ENCODE measurements around the gene SUPT3H.

DNA sequence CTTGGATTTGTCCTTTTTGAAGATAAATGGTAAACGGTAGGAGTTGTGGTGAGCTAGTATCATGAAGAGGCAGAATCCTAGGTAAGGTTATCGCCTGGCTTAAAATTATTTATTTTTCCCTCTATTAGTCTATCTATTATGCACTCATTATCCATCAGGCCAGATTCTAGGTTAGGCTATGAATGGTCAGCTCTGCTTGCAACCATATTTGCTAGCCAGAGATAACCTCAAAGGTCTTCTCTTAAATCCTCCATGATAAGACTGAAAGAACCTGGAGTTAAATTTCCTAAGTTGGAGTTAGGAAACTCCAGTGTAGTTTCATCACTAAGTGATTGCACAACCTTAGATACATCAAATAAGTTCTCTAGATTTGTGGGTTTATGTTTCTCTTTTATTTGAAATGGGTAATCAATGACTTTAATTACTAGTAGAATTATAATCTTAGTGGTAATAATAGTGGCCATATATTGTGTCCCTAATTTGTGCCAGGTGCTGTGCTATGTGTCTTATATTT, 351.7 kb downstream of the SUPT3H start:
- TF ChIP-seq, protein P1, sequence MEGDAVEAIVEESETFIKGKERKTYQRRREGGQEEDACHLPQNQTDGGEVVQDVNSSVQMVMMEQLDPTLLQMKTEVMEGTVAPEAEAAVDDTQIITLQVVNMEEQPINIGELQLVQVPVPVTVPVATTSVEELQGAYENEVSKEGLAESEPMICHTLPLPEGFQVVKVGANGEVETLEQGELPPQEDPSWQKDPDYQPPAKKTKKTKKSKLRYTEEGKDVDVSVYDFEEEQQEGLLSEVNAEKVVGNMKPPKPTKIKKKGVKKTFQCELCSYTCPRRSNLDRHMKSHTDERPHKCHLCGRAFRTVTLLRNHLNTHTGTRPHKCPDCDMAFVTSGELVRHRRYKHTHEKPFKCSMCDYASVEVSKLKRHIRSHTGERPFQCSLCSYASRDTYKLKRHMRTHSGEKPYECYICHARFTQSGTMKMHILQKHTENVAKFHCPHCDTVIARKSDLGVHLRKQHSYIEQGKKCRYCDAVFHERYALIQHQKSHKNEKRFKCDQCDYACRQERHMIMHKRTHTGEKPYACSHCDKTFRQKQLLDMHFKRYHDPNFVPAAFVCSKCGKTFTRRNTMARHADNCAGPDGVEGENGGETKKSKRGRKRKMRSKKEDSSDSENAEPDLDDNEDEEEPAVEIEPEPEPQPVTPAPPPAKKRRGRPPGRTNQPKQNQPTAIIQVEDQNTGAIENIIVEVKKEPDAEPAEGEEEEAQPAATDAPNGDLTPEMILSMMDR (IDR thresholded peaks at IDR 0.05; ENCODE audit: low read depth, low read length), result no peak
- TF ChIP-seq POLR2A (IDR thresholded peaks at IDR 0.05; ENCODE audit: extremely low read depth, insufficient read length), result no peak
- TF ChIP-seq, protein P2, sequence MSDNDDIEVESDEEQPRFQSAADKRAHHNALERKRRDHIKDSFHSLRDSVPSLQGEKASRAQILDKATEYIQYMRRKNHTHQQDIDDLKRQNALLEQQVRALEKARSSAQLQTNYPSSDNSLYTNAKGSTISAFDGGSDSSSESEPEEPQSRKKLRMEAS (IDR thresholded peaks at IDR 0.05; ENCODE audit: low read depth, low read length), result no peak
